ENCODE results near the gene DYRK1A.
"Not testable (repeated sequence)": the region's sequence is repeated elsewhere in the genome, so short reads cannot be mapped to it uniquely, and the experiment has no call there.

Gene DYRK1A

DNA sequence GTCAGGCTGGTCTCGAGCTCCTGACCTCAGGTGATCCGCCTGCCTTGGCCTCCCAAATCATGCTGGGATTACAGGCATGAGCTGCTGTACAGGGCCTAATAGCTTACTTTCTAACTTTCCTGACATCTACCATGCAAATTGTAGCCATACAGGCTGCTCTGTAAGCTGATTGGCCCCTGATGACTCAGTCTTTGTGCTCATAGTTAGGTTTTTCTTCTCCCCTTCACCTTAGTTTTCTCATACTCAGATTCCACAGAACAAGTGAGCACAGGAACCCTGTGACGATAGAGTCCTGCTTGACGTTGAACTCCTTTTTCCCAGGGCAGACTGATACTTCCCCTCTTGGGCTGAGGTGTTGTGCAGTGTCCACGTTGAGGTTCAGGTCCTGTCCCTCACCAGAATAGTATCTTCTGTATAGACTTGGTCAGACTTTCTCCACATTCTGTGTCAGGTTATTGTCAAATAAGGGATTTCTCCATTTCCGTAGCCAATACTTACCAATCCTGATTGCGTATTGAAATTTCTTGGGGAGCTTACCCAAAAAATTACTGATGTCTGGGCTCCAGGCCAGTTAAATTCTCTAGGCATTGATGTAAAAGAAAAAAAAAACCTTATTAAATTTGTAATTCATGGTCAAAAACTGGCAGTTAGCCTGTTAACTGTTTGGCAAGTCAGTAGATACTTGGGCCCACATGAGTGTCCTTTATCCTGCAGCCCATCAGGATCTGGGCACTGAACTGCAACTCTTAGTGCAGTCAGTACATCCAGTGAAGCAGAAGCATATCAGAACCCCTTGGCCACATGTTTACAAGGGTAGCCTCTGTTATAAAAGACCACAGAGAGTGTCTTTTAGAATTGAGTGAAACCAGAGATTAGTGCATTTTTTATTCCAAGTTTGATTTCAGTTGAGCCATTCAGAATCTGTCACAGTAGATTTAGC, 118.2 kb downstream of the DYRK1A start:
- DNase-seq: no peak

DNA sequence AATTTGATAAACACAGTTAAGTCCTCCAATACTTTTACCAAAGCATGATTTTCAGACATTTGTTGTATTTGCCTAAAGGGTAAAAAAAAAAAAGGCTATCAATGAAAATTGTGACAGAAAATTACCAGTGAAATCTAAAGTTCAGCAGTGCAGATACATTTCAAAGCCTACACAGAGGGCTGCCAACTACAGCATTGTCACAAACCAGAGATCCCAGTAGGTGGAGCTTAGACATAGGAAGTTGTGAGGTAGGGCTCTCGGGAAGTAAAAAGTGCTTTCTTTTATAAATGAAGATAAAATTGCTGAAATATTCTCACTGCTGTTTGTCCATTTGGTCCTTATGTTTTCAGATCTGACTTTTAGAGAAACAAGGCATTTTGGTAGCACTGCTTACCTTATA, 123.0 kb downstream of the DYRK1A start:
- no peak for DNase-seq

DNA sequence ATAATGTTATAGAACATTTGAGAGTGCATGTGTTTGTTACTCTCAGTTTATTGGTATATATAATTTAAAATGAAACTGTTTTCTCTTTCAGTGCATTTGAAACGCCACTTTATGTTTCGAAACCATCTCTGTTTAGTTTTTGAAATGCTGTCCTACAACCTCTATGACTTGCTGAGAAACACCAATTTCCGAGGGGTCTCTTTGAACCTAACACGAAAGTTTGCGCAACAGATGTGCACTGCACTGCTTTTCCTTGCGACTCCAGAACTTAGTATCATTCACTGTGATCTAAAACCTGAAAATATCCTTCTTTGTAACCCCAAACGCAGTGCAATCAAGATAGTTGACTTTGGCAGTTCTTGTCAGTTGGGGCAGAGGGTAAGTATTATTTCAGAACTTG, 123.5 kb downstream of the DYRK1A start:
- DNase-seq: no peak

DNA sequence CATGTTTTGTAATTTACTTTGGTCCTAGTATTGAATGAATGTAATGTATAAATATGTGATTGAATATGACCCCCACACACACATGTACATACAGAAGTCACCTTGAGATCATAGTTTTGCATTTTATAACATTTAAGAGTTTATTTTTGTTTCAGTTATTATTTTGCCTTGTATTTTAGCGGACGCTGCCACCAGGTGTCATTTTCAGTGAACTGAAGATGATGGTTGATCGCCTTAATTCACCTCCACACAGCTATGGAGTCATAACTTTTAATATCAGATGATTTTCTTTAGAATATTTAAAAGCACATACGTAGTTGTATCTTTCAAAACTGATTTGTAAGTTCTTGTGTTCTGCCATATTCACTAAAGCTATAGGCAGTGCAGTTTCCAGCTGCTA, 130.4 kb downstream of the DYRK1A start:
- DNase-seq: peak; percentile 13

DNA sequence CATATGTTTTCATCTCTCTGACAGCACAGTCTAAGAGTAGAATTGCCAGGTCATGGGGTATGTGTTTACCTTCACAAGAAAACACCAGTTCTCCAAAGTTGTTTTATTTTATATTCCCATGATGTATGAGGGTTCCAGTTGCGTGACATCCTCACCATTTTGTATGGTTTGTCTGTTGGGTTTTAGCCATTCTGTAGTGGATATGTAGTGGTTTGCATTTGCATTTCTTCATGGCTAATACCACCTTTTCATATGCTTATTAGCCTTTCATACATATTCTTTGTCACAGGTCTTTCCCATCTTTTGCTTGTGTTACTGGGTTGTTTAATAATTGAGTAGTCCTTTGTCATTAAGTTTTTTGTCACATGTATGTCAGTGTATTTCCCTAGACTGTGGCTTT, 132.1 kb downstream of the DYRK1A start:
- no peak for DNase-seq

DNA sequence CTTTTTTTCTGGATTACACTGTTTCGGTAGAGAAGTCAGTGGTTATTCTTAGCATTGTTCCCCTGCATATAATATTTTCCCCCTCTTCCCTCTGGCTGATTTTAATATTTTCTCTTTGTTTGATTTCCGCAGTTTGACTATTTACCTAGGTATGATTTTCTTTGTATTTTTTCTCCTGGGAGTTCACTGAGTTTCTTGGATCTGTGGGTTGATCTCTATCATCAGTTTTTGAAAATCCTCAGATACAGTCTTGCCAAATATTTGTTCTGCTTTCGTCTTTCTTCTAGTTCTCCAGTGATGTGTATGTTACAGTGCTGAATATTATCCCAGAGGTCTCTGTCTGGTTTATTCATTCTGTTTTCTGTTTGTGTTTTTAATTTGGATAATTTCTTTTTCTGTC, 136.4 kb downstream of the DYRK1A start:
- no peak for DNase-seq

DNA sequence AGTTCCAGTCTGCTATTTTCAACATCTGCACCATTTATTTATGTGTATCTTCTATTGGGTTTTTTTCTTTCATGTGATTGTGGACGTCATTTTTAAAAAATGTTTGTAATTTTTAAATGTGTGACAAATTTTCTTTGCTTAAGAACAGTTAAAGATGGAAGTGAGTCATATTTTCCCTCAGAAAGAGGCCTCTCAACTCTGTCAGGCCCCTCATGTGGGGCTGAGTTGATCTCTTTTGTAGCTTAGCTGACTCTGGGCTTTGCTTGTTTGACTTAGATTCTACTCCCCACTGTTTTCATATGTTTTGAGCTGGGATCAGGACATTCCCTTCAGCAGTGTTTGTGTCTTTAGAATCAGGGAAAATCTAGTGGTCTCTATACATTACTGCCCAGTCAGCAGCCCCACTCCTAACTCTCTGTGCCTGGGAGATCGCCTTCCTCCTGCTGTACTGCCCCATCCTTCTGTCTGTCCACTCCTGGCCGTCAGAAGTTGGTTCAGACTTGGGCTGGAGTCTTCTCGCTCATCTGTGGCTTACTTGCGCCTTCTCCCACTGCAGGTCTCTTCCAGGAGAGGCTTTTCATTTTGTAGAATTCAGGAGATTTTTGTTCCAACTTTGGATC, 137.4 kb downstream of the DYRK1A start:
- peak; percentile 76 for DNase-seq

DNA sequence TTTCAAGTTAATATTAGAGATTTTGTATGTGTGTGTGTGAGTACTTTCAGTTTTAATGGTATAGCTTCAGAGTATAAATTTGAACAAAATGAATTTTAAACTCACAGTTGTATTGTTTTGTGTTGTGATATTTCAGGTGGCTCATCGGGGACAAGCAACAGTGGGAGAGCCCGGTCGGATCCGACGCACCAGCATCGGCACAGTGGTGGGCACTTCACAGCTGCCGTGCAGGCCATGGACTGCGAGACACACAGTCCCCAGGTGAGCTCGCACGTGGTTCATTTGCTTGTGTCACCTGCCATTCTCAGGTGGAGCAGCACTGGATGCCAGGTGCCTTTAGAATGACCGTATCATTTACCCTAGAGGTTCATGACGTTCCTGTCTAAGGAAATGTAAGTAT, 139.4 kb downstream of the DYRK1A start:
- no peak for DNase-seq

DNA sequence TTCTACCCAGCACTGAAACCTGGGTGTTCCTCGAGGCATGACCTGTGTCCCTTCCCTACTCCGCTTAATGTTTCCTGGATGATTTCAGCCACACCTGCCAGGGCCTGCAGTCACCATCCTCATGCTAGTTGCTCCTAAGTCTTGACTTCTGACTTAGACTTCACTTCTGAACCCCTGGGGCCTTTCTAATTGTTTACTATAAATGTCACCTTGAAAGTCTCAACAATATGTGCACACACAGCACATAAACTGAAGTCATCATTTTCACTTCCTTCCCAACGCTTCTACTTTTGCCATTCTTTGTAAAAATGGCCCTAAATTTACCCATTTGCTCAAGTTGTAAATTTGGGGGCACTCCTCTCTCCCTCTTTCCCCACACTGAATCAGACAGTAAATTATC, 141.1 kb downstream of the DYRK1A start:
- no peak for DNase-seq

DNA sequence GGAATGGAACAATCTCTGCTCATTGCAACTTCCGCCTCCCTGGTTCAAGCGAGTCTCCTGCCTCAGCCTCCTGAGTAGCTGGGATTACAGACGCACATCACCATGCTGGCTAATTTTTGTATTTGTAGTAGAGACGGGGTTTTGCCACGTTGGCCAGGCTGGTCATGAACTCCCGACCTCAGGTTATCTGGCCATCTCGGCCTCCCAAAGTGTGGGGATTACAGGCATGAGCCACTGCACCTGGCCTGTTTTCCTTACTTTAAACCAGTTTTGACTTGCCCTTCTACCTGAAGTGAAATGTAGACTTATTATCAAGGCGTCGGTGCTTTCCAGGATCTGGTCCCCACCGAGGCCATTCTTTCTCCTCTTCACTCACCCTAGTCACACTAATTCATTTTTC, 141.8 kb downstream of the DYRK1A start:
- no peak for DNase-seq

DNA sequence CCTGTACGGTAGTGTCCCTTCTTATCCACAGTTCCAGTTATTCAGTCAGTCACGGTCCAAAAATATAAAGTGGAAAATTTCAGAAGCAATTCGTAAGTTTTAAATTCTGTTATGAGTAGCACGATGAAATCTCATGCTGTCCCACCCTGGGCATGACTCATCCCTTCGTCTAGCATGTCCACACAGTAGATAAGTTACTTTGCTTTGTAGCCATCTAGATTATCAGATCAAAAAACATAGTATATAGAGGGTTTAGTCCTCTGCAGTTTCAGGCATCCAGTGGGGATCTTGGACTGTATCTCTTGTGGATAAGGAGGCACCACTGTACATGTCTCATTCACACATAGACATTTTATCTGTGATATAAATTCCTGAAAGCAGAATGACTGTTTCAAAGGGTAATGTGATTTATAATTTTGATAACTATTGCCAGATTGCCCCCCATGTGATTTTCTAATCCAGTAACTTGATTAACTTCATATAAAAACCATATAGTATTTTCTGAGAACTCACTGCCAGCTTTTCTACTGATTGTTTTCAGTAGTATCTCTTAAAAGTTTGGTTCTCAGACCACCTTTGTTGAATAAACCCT, 143.3 kb downstream of the DYRK1A start:
- peak; percentile 52 for DNase-seq

DNA sequence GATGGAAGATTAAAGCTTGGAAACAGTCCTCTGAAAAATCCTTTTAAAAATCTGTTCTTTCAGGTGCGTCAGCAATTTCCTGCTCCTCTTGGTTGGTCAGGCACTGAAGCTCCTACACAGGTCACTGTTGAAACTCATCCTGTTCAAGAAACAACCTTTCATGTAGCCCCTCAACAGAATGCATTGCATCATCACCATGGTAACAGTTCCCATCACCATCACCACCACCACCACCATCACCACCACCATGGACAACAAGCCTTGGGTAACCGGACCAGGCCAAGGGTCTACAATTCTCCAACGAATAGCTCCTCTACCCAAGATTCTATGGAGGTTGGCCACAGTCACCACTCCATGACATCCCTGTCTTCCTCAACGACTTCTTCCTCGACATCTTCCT, 145.3 kb downstream of the DYRK1A start:
- no peak for DNase-seq

DNA sequence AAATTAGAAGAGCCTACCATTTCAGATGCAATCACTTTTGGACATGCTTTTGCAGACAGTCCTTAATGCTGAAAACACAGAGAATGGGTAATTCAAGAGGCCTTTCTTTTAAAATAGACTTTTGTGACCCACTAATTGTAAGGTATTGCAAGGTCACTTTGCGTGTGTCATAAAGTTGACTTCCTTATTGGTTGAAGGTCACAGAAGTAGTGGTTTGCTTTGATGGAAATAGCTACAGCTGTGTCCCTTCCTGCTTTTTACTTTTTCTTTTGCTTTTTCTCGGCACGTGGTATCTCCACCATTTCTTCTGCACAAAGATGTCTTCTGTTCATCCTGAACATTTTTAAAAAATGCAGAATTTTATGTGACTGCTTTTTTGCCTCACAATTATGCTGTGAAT, 146.8 kb downstream of the DYRK1A start:
- no peak for DNase-seq

DNA sequence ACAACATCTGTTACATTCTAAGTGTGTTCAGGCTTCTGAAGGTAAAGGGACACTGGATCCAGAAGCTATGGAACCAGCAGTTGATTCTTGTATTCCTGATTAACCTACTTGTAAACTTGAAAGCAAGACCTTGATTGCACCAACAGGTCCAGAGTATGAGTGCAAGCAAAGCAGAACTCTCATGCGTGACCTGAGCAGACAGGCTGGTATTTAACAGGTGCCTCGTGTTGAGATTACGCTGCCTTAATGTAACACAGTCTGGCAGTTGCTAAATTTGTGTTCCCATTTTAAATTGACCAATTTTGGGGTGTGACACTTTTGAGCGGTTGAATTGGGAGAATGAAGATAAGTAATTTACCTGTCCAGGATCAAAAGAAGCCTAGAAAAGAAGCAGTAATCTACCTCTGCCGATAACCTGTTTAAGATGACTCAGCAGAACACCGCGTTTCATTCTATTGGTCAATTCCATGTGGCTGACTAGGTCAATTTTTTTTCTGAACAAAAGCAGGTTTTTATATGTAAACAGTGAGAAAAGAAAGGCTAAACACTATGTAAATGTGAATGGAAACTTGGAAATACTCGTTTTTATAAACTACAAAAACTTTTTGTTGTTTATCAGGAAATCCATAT, 147.6 kb downstream of the DYRK1A start:
- DNase-seq: no peak

DNA sequence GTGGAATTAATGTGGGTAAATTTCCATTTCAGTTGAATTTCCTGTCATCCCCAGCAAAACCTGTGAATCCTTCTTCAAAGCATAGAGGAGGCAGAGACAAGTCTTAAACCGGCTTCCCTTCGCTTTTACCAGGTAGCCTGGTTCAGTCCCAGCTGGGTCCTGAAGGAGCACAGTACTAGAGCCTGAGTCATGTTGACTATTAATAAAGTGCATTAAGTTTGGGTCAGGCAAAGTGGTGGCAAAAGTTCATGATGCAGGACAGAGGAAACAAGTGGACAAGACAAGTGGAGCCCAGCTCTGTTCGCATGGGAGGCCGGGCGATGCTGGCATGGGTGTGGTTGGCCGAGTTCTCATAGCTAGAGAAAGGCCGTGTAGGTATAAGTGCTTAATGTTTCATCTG, 150.4 kb downstream of the DYRK1A start:
- DNase-seq: no peak

DNA sequence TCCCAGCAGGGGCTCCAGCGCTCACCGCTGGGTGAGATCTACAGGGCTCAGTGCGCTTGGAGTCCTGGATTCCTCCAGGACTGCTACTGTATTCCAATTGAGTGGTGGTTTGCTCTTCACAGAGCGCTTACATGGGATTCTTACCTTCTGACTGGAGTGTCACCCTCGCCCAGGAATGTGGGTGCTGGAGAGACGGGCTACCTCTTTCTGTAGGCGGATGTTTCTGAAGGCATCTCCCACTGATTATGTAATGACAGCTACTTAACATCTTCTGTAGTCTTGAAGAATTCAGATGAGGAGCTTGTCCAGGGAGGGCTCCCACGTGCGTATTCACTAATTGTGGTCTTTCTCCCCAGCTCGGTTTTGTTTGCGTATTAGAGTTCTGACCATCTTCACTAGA, 154.2 kb downstream of the DYRK1A start:
- DNase-seq: no peak

DNA sequence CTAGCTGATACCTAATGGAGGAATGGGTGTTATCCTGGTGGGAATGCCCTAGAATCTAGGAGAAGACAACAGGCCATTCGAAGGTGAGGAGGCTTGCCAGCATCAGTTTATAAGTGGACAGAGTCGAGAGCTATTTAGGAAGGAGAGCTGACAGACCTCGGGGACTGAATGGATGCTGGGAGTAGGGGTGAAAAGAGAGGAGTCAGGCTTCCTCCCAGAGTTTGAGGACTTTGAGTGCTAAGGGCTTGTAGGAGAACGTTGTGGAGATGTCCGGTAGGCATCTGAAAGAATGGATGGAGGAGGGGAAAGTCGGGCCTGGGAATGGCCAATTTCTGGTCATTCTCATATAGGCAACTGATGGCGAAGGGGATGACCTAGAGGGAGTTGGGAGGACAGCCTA, 155.1 kb downstream of the DYRK1A start:
- no peak for DNase-seq

DNA sequence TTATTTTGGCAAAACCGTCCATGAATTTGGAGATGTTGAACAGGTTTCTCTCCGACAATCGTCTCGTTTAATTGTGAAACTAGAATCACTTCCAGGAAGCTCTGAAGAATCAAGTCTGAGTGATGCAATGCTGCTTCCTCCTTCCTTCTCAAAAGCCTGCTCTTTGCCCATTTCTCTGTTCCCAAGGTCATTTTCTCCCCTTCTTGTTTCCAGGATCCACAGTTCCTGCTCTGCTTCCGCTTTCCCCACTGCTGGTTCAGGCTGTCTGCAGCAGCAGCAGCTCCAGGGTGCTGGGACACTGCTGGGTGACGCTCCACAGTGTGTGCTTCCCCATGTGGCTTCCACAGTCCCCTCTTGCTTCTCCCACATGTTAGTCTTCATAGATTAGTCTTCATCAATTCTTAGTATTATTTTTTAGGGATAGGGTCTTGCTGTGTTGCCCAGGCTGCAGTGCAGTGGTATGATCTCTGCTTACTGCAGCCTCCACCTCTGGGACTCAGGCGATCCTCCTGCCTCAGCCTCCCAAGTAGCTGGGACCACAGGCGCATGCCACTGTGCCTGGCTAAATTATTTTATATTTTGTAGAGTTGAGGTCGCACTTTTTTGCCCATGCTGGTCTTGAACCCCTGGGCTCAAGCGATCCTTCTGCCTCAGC, 156.2 kb downstream of the DYRK1A start:
- no peak for DNase-seq

DNA sequence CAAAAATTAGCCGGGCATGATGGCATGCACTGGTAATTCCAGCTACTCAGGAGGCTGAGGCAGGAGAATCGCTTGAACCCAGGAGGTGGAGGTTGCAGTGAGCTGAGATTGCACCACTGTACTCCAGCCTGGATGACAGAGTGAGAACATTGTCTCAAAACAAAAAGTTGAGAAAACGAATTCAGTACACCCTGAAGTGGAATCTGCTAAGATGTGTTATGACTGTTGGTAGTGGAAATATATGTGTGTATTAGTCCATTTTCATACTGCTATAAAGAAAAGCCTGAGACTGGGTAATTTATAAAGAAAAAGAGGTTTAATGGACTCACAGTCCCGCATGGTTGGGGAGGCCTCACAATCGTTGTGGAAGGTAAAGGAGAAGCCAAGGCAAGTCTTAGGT, 158.4 kb downstream of the DYRK1A start:
- not testable (repeated sequence) for DNase-seq

DNA sequence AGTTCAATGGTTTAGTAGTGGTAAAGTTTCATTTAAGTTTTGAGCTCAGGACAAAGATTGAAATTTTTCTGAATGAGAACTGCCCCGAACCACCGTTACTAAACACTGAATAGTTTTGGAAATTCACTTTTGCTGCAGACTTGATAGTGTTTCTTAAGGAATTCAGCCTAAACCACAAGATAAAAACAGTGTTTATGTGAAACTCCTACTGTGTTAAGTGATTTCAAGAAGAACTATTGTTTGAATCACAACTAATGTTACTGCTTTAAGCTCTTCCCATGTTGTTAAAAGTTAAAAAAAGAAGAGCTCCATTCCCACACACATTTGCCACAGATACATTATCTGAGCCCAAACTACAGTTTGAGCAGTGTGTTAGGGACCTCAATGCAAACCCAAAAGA, 159.2 kb downstream of the DYRK1A start:
- DNase-seq: no peak

DNA sequence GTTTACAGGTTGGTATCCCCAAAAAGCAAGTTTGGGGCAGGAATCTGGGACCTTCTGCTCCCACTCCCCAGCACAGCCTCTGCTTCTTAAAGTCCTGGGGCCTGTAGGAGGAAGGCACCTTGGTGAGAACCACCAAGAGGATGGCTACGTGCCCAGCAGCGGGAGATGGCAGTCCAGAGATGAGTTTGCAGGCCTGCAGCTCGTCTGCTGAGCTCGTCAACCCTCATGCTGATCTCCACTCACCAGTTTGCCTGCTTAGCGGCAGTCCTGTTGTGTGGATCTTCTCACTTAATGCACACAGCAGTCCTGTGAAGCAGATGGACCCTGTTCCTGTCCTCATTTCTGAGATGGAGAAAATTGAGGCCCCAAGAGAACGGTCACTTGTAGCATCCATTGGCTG, 160.5 kb downstream of the DYRK1A start:
- DNase-seq: no peak

DNA sequence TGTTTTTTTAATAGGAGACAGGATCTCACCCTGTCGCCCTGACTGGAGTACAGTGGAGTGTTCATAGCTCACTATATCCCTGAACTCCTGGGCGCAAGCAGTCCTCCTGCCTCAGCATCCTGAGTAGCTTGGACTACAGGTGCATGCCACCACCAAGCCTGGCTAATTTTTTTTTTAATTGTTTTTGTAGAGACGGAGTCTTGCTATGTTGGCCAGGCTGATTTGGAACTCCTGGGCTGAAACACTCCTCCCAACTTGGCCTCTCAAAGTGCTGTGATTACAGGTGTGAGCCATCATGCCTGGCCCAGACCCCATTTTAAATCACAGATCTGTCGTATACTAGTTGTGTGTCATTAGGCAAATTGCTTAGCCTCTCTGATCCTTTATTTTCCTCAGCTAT, 161.1 kb downstream of the DYRK1A start:
- DNase-seq: no peak

All from fibroblast of skin of right biceps (primary cell).